Activated CD8-positive, alpha-beta T cell treated with anti-CD3 and anti-CD28 coated beads, Interleukin-2, amount 10 ng/mL, durations not matched to agents 7 days and 5 days (primary cell): ENCODE results near the gene ZNF8. TPM values are rescaled to one million over a fixed set of nuclear protein-coding genes. Genes with fewer than 3 reads are reported as not detected.

Experiments used
- ATAC-seq: fragments of 150-1000 bp; cut with Tn5 transposase; one replicate; pipeline ENCODE4 v1.10.0; 2021; ENCODE audit warnings: moderate library complexity
- CTCF ChIA-PET: fragments of 350-600 bp; sonication (Branson Sonifier 250); formaldehyde crosslinking; loops from one replicate; lab custom pipeline; 2021; ENCODE audit warnings: antibody characterized with exemption; lab: Charles Lee
- POLR2A ChIA-PET: fragments of 350-600 bp; sonication (Branson Sonifier 250); formaldehyde crosslinking; loops from one replicate; lab custom pipeline; 2021; ENCODE audit warnings: antibody characterized with exemption; lab: Charles Lee
- DNase-seq: peaks from one replicate; pipeline ENCODE4 v3.0.0-alpha.2; 2020
- H3K27ac Mint-ChIP-seq: one replicate; pipeline ENCODE4 v1.8.0; 2021; ENCODE audit warnings: mild to moderate bottlenecking, mixed read lengths
- H3K27me3 Mint-ChIP-seq: one replicate; pipeline ENCODE4 v1.8.0; 2021; ENCODE audit warnings: low read depth, mixed read lengths
- H3K36me3 Mint-ChIP-seq: one replicate; pipeline ENCODE4 v1.8.0; 2021; ENCODE audit warnings: low read depth, mixed read lengths
- H3K4me1 Mint-ChIP-seq: one replicate; pipeline ENCODE4 v1.8.0; 2021; ENCODE audit warnings: low read depth, mixed read lengths
- H3K4me3 Mint-ChIP-seq: one replicate; pipeline ENCODE4 v1.8.0; 2021; ENCODE audit warnings: mild to moderate bottlenecking, mixed read lengths
- H3K9me3 Mint-ChIP-seq: one replicate; pipeline ENCODE4 v1.8.0; 2022; ENCODE audit warnings: mixed read lengths; ENCODE audit not compliant: insufficient read depth
- total RNA-seq, 2 experiments: library from RNA; stranded (reverse); gene quantifications; one replicate each; pipeline ENCODE4 v1.2.3, GENCODE V29; 2021

Gene ZNF8
- total RNA-seq, 2 experiments from 2014 or later, result 4.7 TPM

- H3K27ac Mint-ChIP-seq, result no peak overlapping the region
- H3K4me1 Mint-ChIP-seq, result no peaks in the 10 kb centered on the region
- no peak overlapping the region for H3K4me3 Mint-ChIP-seq
- ChIA-PET CTCF (no interaction called here), POLR2A (no interaction called here)
- DNase-seq (no peak), ATAC-seq (no peak)
- H3K27me3 Mint-ChIP-seq, result no peaks in the 10 kb centered on the region
- H3K36me3 Mint-ChIP-seq, result peaks cover 58% of the 10 kb centered on the region
- H3K9me3 Mint-ChIP-seq, result peaks cover 25% of the 10 kb centered on the region
These were observed 10.4 kb upstream of the ZNF8 start for GRCh38 chr19:58268344-58268743.

GRCh38 chr19:58274771-58275201 is 4.0 kb upstream of the ZNF8 start:
- ChIA-PET POLR2A (no interaction called here), CTCF (no interaction called here)
- ATAC-seq, result no peak
- Mint-ChIP-seq H3K27ac (no peak overlapping the region), H3K4me1 (peaks cover 16% of the 10 kb centered on the region), H3K4me3 (no peak overlapping the region), H3K9me3 (peaks cover 14% of the 10 kb centered on the region), H3K36me3 (peaks cover 68% of the 10 kb centered on the region), H3K27me3 (no peaks in the 10 kb centered on the region)
- no peak for DNase-seq

GRCh38 chr19:58275564-58275963 is 3.2 kb upstream of the ZNF8 start:
- Mint-ChIP-seq H3K27ac (no peak overlapping the region), H3K9me3 (peaks cover 10% of the 10 kb centered on the region), H3K4me1 (peaks cover 24% of the 10 kb centered on the region), H3K36me3 (peaks cover 68% of the 10 kb centered on the region), H3K27me3 (no peaks in the 10 kb centered on the region), H3K4me3 (no peak overlapping the region)
- DNase-seq, result no peak
- no peak for ATAC-seq
- ChIA-PET POLR2A (interaction anchor here (0.9 kb wide), 1 partner anchor 29 kb away, joined by 3 read pairs; no protein-coding TSS in a partner anchor), CTCF (no interaction called here)

- H3K9me3 Mint-ChIP-seq, result peaks cover 3% of the 10 kb centered on the region
- H3K4me3 Mint-ChIP-seq, result no peak overlapping the region
- H3K4me1 Mint-ChIP-seq, result peaks cover 33% of the 10 kb centered on the region
- ChIA-PET CTCF (no interaction called here), POLR2A (no interaction called here)
- no peak overlapping the region for H3K27ac Mint-ChIP-seq
- DNase-seq (no peak), ATAC-seq (no peak)
- H3K27me3 Mint-ChIP-seq, result no peaks in the 10 kb centered on the region
- H3K36me3 Mint-ChIP-seq, result peaks cover 67% of the 10 kb centered on the region
These were observed 1.6 kb upstream of the ZNF8 start for GRCh38 chr19:58277197-58277596.

GRCh38 chr19:58277748-58278540 is 811 bp upstream of the ZNF8 start:
- no peaks in the 10 kb centered on the region for H3K27me3 Mint-ChIP-seq
- CTCF ChIA-PET, result interaction anchor here (1.5 kb wide), 1 partner anchor 50 kb away, joined by 6 read pairs; the partner anchor contains the start of gene ZNF544
- DNase-seq (no peak), ATAC-seq (peak; percentile 8)
- H3K9me3 Mint-ChIP-seq, result peaks cover 3% of the 10 kb centered on the region
- H3K27ac Mint-ChIP-seq, result peak overlapping the region; percentile 95
- peaks cover 35% of the 10 kb centered on the region for H3K4me1 Mint-ChIP-seq
- POLR2A ChIA-PET, result interaction anchor here (0.6 to 1.5 kb wide), 6 partner anchors 49 to 463 kb away, joined by 3 to 4 read pairs (median 3); partner anchors contain the start of genes ZNF274, ZNF552 and ZSCAN22
- H3K4me3 Mint-ChIP-seq, result peak overlapping the region; percentile 88
- H3K36me3 Mint-ChIP-seq, result peaks cover 63% of the 10 kb centered on the region

DNA sequence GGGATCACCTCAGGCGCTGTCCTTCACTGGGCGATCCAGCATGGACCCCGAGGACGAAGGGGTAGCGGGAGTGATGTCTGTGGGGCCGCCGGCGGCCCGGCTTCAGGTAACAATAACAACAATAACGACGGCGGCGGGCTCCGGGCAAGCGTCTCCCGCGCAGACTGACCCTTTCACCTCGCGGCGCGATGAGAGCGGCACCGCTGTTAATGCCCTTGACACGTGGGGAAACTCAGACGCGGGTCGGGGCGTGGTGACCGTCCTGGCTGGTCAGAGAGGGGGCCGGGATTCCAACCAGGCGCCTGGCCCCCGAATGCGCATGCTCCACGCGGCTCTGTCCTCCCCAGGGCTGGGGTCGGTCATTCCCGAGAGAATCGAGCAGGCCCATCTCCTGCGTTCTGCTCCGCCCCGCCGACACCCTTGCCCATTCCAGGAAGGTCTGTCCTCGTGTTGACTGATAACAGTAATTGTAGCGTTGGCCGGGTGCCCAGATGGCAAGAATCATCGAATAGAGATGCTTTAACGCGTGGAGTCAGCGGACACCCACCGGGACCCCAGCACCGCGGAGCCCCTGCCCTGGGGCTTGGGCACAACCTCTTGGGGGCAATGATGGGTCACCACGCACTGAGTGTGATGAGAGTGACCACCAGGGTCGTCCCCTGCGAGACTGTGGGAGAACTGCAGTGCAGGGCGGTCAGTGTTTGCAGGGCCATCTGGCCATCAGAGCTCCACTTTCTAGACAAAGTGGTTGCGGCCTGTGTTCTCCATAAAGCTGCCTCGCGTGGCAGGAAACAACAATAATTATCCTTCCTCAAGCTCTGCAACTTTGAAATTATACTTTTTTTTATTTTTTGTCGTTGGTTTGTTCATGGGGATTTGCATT is 528 bp downstream of the ZNF8 start:
- Mint-ChIP-seq H3K4me3 (peak overlapping the region; percentile 88), H3K27me3 (no peaks in the 10 kb centered on the region), H3K27ac (peak overlapping the region; percentile 95), H3K9me3 (peaks cover 3% of the 10 kb centered on the region), H3K4me1 (peaks cover 35% of the 10 kb centered on the region), H3K36me3 (peaks cover 63% of the 10 kb centered on the region)
- ChIA-PET CTCF (interaction anchor here (1.0 to 1.5 kb wide), 3 partner anchors 51 to 510 kb away, joined by 3 to 6 read pairs (median 3); partner anchors contain the start of gene ZNF544), POLR2A (interaction anchor here (0.7 to 1.5 kb wide), 8 partner anchors 17 to 464 kb away, joined by 3 to 7 read pairs (median 3); partner anchors contain the start of genes ZNF274, ZNF552 and ZSCAN22)
- peak; percentile 52 for DNase-seq
- peak; percentile 12 for ATAC-seq

GRCh38 chr19:58279925-58280316 is 1.2 kb downstream of the ZNF8 start:
- POLR2A ChIA-PET, result interaction anchor here (0.7 to 1.1 kb wide), 3 partner anchors 17 to 98 kb away, joined by 3 to 7 read pairs (median 3); no protein-coding TSS in a partner anchor
- peak overlapping the region; percentile 88 for H3K4me3 Mint-ChIP-seq
- peak overlapping the region; percentile 95 for H3K27ac Mint-ChIP-seq
- ATAC-seq, result no peak
- CTCF ChIA-PET, result interaction anchor here (1.0 to 1.5 kb wide), 2 partner anchors 234 to 511 kb away, joined by 3 read pairs; no protein-coding TSS in a partner anchor
- no peaks in the 10 kb centered on the region for H3K9me3 Mint-ChIP-seq
- no peak for DNase-seq
- H3K4me1 Mint-ChIP-seq, result peaks cover 35% of the 10 kb centered on the region
- no peaks in the 10 kb centered on the region for H3K27me3 Mint-ChIP-seq
- peaks cover 60% of the 10 kb centered on the region for H3K36me3 Mint-ChIP-seq

- Mint-ChIP-seq H3K36me3 (peaks cover 69% of the 10 kb centered on the region), H3K9me3 (no peaks in the 10 kb centered on the region), H3K4me3 (no peak overlapping the region), H3K4me1 (peaks cover 25% of the 10 kb centered on the region), H3K27me3 (no peaks in the 10 kb centered on the region), H3K27ac (no peak overlapping the region)
- ChIA-PET POLR2A (no interaction called here), CTCF (no interaction called here)
- ATAC-seq (no peak), DNase-seq (no peak)
These were observed 5.4 kb downstream of the ZNF8 start for GRCh38 chr19:58284199-58284598.

DNA sequence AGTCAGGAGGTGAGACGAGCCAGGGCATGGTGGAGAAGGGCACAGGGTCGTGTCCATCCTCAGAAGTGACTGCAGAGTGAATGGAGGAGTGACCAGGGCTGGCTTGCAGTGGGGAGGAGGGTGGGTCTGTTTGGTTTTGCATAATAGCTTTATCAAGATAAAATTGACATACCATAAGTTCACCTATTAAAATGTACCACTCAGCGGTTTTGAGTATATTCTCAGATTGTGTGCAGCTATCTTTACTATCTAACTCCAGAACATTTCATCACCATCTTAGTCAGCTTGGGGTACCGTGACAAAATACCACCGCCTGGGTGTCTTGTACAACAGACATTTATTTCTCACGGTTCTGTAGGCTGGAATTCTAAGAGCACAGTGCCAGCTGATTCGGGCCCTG is 13.2 kb downstream of the ZNF8 start:
- Mint-ChIP-seq H3K4me3 (no peak overlapping the region), H3K4me1 (no peaks in the 10 kb centered on the region), H3K27ac (no peak overlapping the region), H3K9me3 (peaks cover 43% of the 10 kb centered on the region), H3K27me3 (no peaks in the 10 kb centered on the region), H3K36me3 (peaks cover 89% of the 10 kb centered on the region)
- ChIA-PET CTCF (no interaction called here), POLR2A (no interaction called here)
- ATAC-seq (no peak), DNase-seq (no peak)

DNA sequence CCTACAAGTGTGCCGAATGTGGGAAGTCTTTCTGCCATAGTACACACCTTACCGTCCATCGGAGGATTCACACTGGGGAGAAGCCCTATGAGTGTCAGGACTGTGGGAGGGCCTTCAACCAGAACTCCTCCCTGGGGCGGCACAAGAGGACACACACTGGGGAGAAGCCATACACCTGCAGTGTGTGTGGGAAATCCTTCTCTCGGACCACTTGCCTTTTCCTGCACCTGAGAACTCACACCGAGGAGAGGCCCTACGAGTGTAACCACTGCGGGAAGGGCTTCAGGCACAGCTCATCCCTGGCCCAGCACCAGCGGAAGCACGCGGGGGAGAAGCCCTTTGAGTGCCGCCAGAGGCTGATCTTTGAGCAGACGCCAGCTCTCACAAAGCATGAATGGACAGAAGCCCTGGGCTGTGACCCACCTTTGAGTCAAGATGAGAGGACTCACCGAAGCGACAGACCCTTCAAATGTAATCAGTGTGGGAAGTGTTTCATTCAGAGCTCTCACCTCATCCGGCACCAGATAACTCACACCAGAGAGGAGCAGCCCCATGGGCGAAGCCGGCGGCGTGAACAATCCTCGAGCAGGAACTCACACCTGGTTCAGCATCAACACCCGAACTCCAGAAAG is 16.1 kb downstream of the ZNF8 start:
- Mint-ChIP-seq H3K4me1 (no peaks in the 10 kb centered on the region), H3K9me3 (peaks cover 47% of the 10 kb centered on the region), H3K27ac (no peak overlapping the region), H3K4me3 (no peak overlapping the region), H3K27me3 (no peaks in the 10 kb centered on the region), H3K36me3 (peaks cover 87% of the 10 kb centered on the region)
- DNase-seq (no peak), ATAC-seq (no peak)
- ChIA-PET CTCF (no interaction called here), POLR2A (no interaction called here)

DNA sequence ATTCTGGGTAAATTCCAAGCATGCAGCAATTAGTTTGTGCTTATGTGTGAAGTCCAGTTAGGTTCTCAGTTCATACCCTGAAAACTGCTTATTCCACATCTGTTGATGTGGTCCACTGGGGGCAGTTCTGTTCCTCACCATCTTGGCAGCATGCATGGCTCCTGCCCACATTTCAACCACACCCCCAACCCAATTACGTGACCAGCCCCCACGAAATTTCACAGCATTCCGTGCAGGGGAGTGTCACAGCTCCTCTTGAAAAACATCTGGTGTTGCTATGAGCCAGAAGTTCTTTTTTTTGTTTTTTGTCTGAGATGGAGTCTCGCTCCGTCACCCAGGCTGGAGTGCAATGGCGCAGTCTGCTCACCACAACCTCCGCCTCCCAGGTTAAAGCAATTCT is 17.3 kb downstream of the ZNF8 start:
- DNase-seq, result no peak
- no peak for ATAC-seq
- peaks cover 50% of the 10 kb centered on the region for H3K9me3 Mint-ChIP-seq
- peaks cover 91% of the 10 kb centered on the region for H3K36me3 Mint-ChIP-seq
- H3K4me3 Mint-ChIP-seq, result no peak overlapping the region
- ChIA-PET CTCF (no interaction called here), POLR2A (interaction anchor here (1.2 kb wide), 1 partner anchor 16 kb away, joined by 3 read pairs; no protein-coding TSS in a partner anchor)
- no peaks in the 10 kb centered on the region for H3K4me1 Mint-ChIP-seq
- no peaks in the 10 kb centered on the region for H3K27me3 Mint-ChIP-seq
- H3K27ac Mint-ChIP-seq, result no peak overlapping the region
